ENCODE measurements around the gene RHBG. TPM values are rescaled to one million over a fixed set of nuclear protein-coding genes. Genes with fewer than 3 reads are reported as not detected.
"Not testable (repeated sequence)": the region's sequence is repeated elsewhere in the genome, so short reads cannot be mapped to it uniquely, and the experiment has no call there.

RHBG gene
- 1.8 and 4.0 TPM in 2 replicates for total RNA-seq (2021)
- Bru-seq, nascent RNA = percentile 35 among the genes with signal in this experiment
- percentile 32 among the genes with signal in this experiment for BruChase-seq, experiment 1, labeled RNA remaining after a 2-hour chase
- percentile 32 among the genes with signal in this experiment for BruChase-seq, experiment 2, labeled RNA remaining after a 6-hour chase
- long read RNA-seq, partial matches to known transcripts = 0 of 3 reads
- long read RNA-seq, other reads (novel, unspliced or antisense) = 3 of 3 reads

- POLR2A ChIA-PET (ENCODE audit: unreplicated experiment) = no interaction called here
- intact Hi-C loops (cut with micrococcal nuclease; ENCODE audit: unreplicated experiment) = no loop called here
- Histone ChIP-seq H3K27me3 (ENCODE audit: insufficient read depth, low read depth) (no peaks in the 10 kb centered on the region), H3K4me3 (peak within 1 kb of the TSS; percentile 71), H3K4me1 (replicated peaks; ENCODE audit: insufficient read depth) (peaks cover 45% of the 10 kb centered on the region), H3K9me2 (ENCODE audit: insufficient read depth) (no peaks in the 10 kb centered on the region), H4K20me1 (ENCODE audit: insufficient read depth) (no peaks in the 10 kb centered on the region), H3K9me3 (ENCODE audit: insufficient read depth, low read depth) (no peaks in the 10 kb centered on the region), H3K27ac (no peak within 1 kb of the TSS), H3K36me3 (ENCODE audit: low read depth) (no peaks in the 10 kb centered on the region), H2AFZ (peak within 1 kb of the TSS; percentile 96), H3K79me2 (ENCODE audit: low read depth) (no peaks in the 10 kb centered on the region), H3K4me2 (peak within 1 kb of the TSS; percentile 93), H3F3A (ENCODE audit: insufficient read depth, low read depth) (peaks cover 21% of the 10 kb centered on the region)
- CTCF ChIA-PET = interaction anchor here (1.0 kb wide), 1 partner anchor 17 kb away, joined by 3 read pairs; no protein-coding TSS in a partner anchor
- BruUV-seq (replicated peaks) = no TSS peak
- TF ChIP-seq CTCF (conservative IDR thresholded peaks at IDR 0.05) (no peak), EZH2 (IDR thresholded peaks at IDR 0.05; ENCODE audit: low read depth) (no peak)
- peak in 1 of 2 experiments; percentile 74 for DNase-seq
These were observed at the start of gene RHBG for GRCh38 chr1:156368889-156369684. TSS of gene RHBG (plus strand) at chr1:156369211. CDS start at chr1:156369250, 39 bp downstream.

- H3K36me3 ChIP-seq (ENCODE audit: low read depth) = peaks cover 56% of the 10 kb centered on the region
- no peak overlapping the region for H3K4me3 ChIP-seq
- CTCF ChIA-PET = interaction anchor here (0.7 kb wide), 1 partner anchor 330 kb away, joined by 4 read pairs; no protein-coding TSS in a partner anchor
- no peaks in the 10 kb centered on the region for H3K4me1 ChIP-seq (replicated peaks; ENCODE audit: insufficient read depth)
- no peak overlapping the region for H3K27ac ChIP-seq
- no peaks in the 10 kb centered on the region for H3K27me3 ChIP-seq (ENCODE audit: insufficient read depth, low read depth)
- no peaks in the 10 kb centered on the region for H3K9me3 ChIP-seq (ENCODE audit: insufficient read depth, low read depth)
- H3K9me2 ChIP-seq (ENCODE audit: insufficient read depth) = no peaks in the 10 kb centered on the region
- intact Hi-C loops (cut with micrococcal nuclease; ENCODE audit: unreplicated experiment) = loop anchor here (5.0 to 10.0 kb wide), 2 partner anchors 172 to 225 kb away; no protein-coding TSS in a partner anchor
- peaks cover 83% of the 10 kb centered on the region for H3F3A ChIP-seq (ENCODE audit: insufficient read depth, low read depth)
- H2AFZ ChIP-seq = no peak overlapping the region
- peaks cover 9% of the 10 kb centered on the region for H3K79me2 ChIP-seq (ENCODE audit: low read depth)
- TF ChIP-seq CTCF (conservative IDR thresholded peaks at IDR 0.05) (peak; percentile 78), EZH2 (IDR thresholded peaks at IDR 0.05; ENCODE audit: low read depth) (no peak)
- POLR2A ChIA-PET (ENCODE audit: unreplicated experiment) = no interaction called here
- peaks cover 42% of the 10 kb centered on the region for H4K20me1 ChIP-seq (ENCODE audit: insufficient read depth)
- DNase-seq = no peak
- BruUV-seq (replicated peaks) = no TSS peak
- H3K4me2 ChIP-seq = no peak overlapping the region
These were observed 49.3 kb upstream of the RHBG start for GRCh38 chr1:156319664-156320063.

- TF ChIP-seq CTCF (conservative IDR thresholded peaks at IDR 0.05) (no peak), EZH2 (IDR thresholded peaks at IDR 0.05; ENCODE audit: low read depth) (no peak)
- no peak for DNase-seq
- CTCF ChIA-PET = no interaction called here
These were observed 48.5 kb upstream of the RHBG start for GRCh38 chr1:156320560-156320959.

GRCh38 chr1:156323179-156323578 lies 45.8 kb upstream of the RHBG start:
- H3K27me3 ChIP-seq (ENCODE audit: insufficient read depth, low read depth); BruUV-seq (replicated peaks); H3K9me3 ChIP-seq (ENCODE audit: insufficient read depth, low read depth); POLR2A ChIA-PET (ENCODE audit: unreplicated experiment); H3K4me3 ChIP-seq; H3K4me2 ChIP-seq; H3K27ac ChIP-seq; H3K9me2 ChIP-seq (ENCODE audit: insufficient read depth); intact Hi-C loops (cut with micrococcal nuclease; ENCODE audit: unreplicated experiment); H2AFZ ChIP-seq; H3K79me2 ChIP-seq (ENCODE audit: low read depth); DNase-seq; H3K4me1 ChIP-seq (replicated peaks; ENCODE audit: insufficient read depth): not testable (repeated sequence)
- Histone ChIP-seq H3K36me3 (ENCODE audit: low read depth) (peaks cover 53% of the 10 kb centered on the region), H4K20me1 (ENCODE audit: insufficient read depth) (peaks cover 36% of the 10 kb centered on the region), H3F3A (ENCODE audit: insufficient read depth, low read depth) (peaks cover 60% of the 10 kb centered on the region)
- CTCF ChIA-PET = interaction anchor here (0.7 kb wide), 1 partner anchor 23 kb away, joined by 4 read pairs; no protein-coding TSS in a partner anchor

More at GRCh38 chr1:156320560-156320959, 48.5 kb upstream of the RHBG start:
- Histone ChIP-seq H3F3A (ENCODE audit: insufficient read depth, low read depth) (peaks cover 82% of the 10 kb centered on the region), H3K4me1 (replicated peaks; ENCODE audit: insufficient read depth) (no peaks in the 10 kb centered on the region), H3K4me3 (no peak overlapping the region), H3K27me3 (ENCODE audit: insufficient read depth, low read depth) (no peaks in the 10 kb centered on the region), H3K79me2 (ENCODE audit: low read depth) (peaks cover 9% of the 10 kb centered on the region), H2AFZ (no peak overlapping the region), H3K27ac (no peak overlapping the region), H3K9me3 (ENCODE audit: insufficient read depth, low read depth) (no peaks in the 10 kb centered on the region), H4K20me1 (ENCODE audit: insufficient read depth) (peaks cover 46% of the 10 kb centered on the region), H3K9me2 (ENCODE audit: insufficient read depth) (no peaks in the 10 kb centered on the region), H3K4me2 (no peak overlapping the region), H3K36me3 (ENCODE audit: low read depth) (peaks cover 63% of the 10 kb centered on the region)
- POLR2A ChIA-PET (ENCODE audit: unreplicated experiment) = no interaction called here
- no TSS peak for BruUV-seq (replicated peaks)
- intact Hi-C loops (cut with micrococcal nuclease; ENCODE audit: unreplicated experiment) = no loop called here
